ENCODE data around the gene DCBLD1. TPM values are rescaled to one million over a fixed set of nuclear protein-coding genes. Genes with fewer than 3 reads are reported as not detected.

DCBLD1 gene
- polyA plus RNA-seq, 3 donors = 2.9 to 3.3 (median 3.1) TPM

- H3K4me3 ChIP-seq (replicated peaks in 1 of 3; ENCODE audit: low read depth in 2 of 3, low read length in 3 of 3) = peak overlapping the region; percentile 83 to 90 (median 88)
- peak overlapping the region; percentile 90 to 97 for H3K4me3 Mint-ChIP-seq
- no peaks in the 10 kb centered on the region for H3K36me3 ChIP-seq (replicated peaks in 1 of 2; ENCODE audit: control insufficient read depth in 1 of 2, insufficient read depth in 2 of 2, low read length in 2 of 2)
- TF ChIP-seq, protein P1, sequence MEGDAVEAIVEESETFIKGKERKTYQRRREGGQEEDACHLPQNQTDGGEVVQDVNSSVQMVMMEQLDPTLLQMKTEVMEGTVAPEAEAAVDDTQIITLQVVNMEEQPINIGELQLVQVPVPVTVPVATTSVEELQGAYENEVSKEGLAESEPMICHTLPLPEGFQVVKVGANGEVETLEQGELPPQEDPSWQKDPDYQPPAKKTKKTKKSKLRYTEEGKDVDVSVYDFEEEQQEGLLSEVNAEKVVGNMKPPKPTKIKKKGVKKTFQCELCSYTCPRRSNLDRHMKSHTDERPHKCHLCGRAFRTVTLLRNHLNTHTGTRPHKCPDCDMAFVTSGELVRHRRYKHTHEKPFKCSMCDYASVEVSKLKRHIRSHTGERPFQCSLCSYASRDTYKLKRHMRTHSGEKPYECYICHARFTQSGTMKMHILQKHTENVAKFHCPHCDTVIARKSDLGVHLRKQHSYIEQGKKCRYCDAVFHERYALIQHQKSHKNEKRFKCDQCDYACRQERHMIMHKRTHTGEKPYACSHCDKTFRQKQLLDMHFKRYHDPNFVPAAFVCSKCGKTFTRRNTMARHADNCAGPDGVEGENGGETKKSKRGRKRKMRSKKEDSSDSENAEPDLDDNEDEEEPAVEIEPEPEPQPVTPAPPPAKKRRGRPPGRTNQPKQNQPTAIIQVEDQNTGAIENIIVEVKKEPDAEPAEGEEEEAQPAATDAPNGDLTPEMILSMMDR (IDR thresholded peaks at IDR 0.05) = no peak
- peak overlapping the region; percentile 59 to 89 (median 72) for H3K27ac Mint-ChIP-seq
- H3K27me3 ChIP-seq (ENCODE audit: control insufficient read depth in 2 of 2, insufficient read depth in 2 of 2, low read length in 2 of 2) = peaks cover 22 to 55% of the 10 kb centered on the region in 2 donors
- H3K27me3 Mint-ChIP-seq (ENCODE audit: low read depth in 3 of 3) = peaks cover 52 to 61% (median 54%) of the 10 kb centered on the region in 3 donors
- H3K9ac ChIP-seq (ENCODE audit: insufficient read depth, low read length, poor library complexity, severe bottlenecking) = peak overlapping the region; percentile 68
- H3K4me2 ChIP-seq (replicated peaks; ENCODE audit: extremely low read depth, low read length, poor library complexity, severe bottlenecking) = peak overlapping the region; percentile 92
- peak overlapping the region; percentile 92 for H2AFZ ChIP-seq (ENCODE audit: insufficient read depth, low read depth, low read length, poor library complexity, severe bottlenecking)
- no peak for DNase-seq
- H3K4me1 ChIP-seq (ENCODE audit: control insufficient read depth in 1 of 2, insufficient read depth in 2 of 2, low read length in 2 of 2) = peaks cover 16 to 26% of the 10 kb centered on the region in 2 donors
- no peaks in the 10 kb centered on the region for H3K79me2 ChIP-seq (ENCODE audit: insufficient read depth, low read length)
- peak overlapping the region in 1 of 2 donors; percentile 69 for H3K27ac ChIP-seq (ENCODE audit: low read depth in 1 of 2, low read length in 2 of 2)
- intact Hi-C loops (cut with micrococcal nuclease) = loop anchor here (10.0 kb wide), 2 partner anchors 121 to 211 kb away; partner anchors contain the start of gene GOPC (in 1 of the 2)
- H3K4me1 Mint-ChIP-seq = peaks cover 23% of the 10 kb centered on the region
- peaks cover 0 to 7% (median 0%) of the 10 kb centered on the region in 7 donors for H3K9me3 Mint-ChIP-seq
- no peaks in the 10 kb centered on the region for H4K20me1 ChIP-seq (ENCODE audit: insufficient read depth, low read length)
- WGBS (ENCODE audit: insufficient coverage) = 0% methylated on average over 1 of the region's 7 CpGs
- peaks cover 6 to 7% of the 10 kb centered on the region in 2 donors for H3K36me3 Mint-ChIP-seq
- peaks cover 0 to 6% of the 10 kb centered on the region in 2 donors for H3K9me3 ChIP-seq (replicated peaks in 1 of 2; ENCODE audit: control insufficient read depth in 1 of 2, insufficient read depth in 1 of 2, low read length in 2 of 2)
Measured at GRCh38 chr6:117483645-117484016, 1.2 kb downstream of the DCBLD1 start.

DNA sequence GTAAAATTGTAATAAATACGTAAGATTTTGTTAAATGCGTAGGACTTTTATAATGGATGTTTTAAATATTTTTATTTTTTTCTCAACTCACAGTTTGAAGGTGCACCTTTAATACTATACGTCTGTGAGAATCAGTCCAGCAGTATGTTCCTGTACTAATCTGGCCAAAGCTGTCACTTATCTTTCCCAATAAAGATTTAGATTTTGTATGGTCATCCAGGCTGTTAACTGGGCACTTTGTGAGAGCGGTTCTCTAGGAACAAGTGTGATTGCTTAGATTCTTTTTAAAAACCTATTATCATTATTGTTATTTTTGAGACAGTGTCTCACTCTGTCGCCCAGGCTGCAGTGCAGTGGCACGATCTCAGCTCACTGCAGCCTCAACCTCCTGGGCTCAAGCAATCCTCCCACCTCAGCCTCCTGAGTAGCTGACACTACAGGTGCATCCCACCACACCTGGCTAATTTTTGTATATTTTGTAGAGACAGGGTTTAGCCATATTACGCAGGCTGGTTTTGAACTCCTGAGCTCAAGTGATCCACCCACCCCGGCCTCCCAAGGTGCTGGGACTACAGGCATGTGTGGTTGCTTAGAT, 1.7 kb downstream of the DCBLD1 start:
- H3K4me1 ChIP-seq (ENCODE audit: control insufficient read depth in 1 of 2, insufficient read depth in 2 of 2, low read length in 2 of 2) = peaks cover 16 to 26% of the 10 kb centered on the region in 2 donors
- no peak overlapping the region for H3K27ac ChIP-seq (ENCODE audit: low read depth in 1 of 2, low read length in 2 of 2)
- peaks cover 22 to 55% of the 10 kb centered on the region in 2 donors for H3K27me3 ChIP-seq (ENCODE audit: control insufficient read depth in 2 of 2, insufficient read depth in 2 of 2, low read length in 2 of 2)
- Mint-ChIP-seq H3K27ac (no peak overlapping the region), H3K4me1 (peaks cover 23% of the 10 kb centered on the region), H3K4me3 (peak overlapping the region; percentile 57 to 90), H3K36me3 (peaks cover 6 to 7% of the 10 kb centered on the region in 2 donors), H3K9me3 (peaks cover 0 to 7% (median 0%) of the 10 kb centered on the region in 7 donors), H3K27me3 (ENCODE audit: low read depth in 3 of 3) (peaks cover 49 to 61% (median 49%) of the 10 kb centered on the region in 3 donors)
- TF ChIP-seq, protein P1 (IDR thresholded peaks at IDR 0.05) = no peak
- H3K36me3 ChIP-seq (replicated peaks in 1 of 2; ENCODE audit: control insufficient read depth in 1 of 2, insufficient read depth in 2 of 2, low read length in 2 of 2) = no peaks in the 10 kb centered on the region
- DNase-seq = no peak
- H3K9me3 ChIP-seq (replicated peaks in 1 of 2; ENCODE audit: control insufficient read depth in 1 of 2, insufficient read depth in 1 of 2, low read length in 2 of 2) = peaks cover 0 to 6% of the 10 kb centered on the region in 2 donors
- peak overlapping the region; percentile 92 for H3K4me2 ChIP-seq (replicated peaks; ENCODE audit: extremely low read depth, low read length, poor library complexity, severe bottlenecking)
- intact Hi-C loops (cut with micrococcal nuclease) = loop anchor here (10.0 kb wide), 2 partner anchors 121 to 211 kb away; partner anchors contain the start of gene GOPC (in 1 of the 2)
- H2AFZ ChIP-seq (ENCODE audit: insufficient read depth, low read depth, low read length, poor library complexity, severe bottlenecking) = peak overlapping the region; percentile 92
- H3K9ac ChIP-seq (ENCODE audit: insufficient read depth, low read length, poor library complexity, severe bottlenecking) = peak overlapping the region; percentile 68
- no CpG with 5 or more reads among the region's 8 CpGs for WGBS (ENCODE audit: insufficient coverage)
- peak overlapping the region; percentile 83 to 90 (median 88) for H3K4me3 ChIP-seq (replicated peaks in 1 of 3; ENCODE audit: low read depth in 2 of 3, low read length in 3 of 3)
- H3K79me2 ChIP-seq (ENCODE audit: insufficient read depth, low read length) = no peaks in the 10 kb centered on the region
- no peaks in the 10 kb centered on the region for H4K20me1 ChIP-seq (ENCODE audit: insufficient read depth, low read length)

All from CD14-positive monocyte (primary cell).